HepG2 (cell line): Measurements from ENCODE around the gene RIPPLY1. TPM values are rescaled to one million over a fixed set of nuclear protein-coding genes. Genes with fewer than 3 reads are reported as not detected.

Experiments used
- ATAC-seq: fragments of 200-7000 bp; cut with Tn5 transposase; 3 replicates; pipeline ENCODE4 v1.9.1; 2020; ENCODE audit warnings: mild to moderate bottlenecking, moderate library complexity
- BruUV-seq: library from RNA; stranded (reverse); fragments of 400-500 nt; replicated peaks from 2 replicates; lab custom pipeline; 2021; lab: Mats Ljungman, UMichigan
- CTCF ChIA-PET: fragments of 300-600 bp; formaldehyde crosslinking; extraction: SDS; loops from one replicate; lab custom pipeline; 2021; ENCODE audit warnings: low total read pairs, inconsistent platforms, low intra/inter-chr PET ratio; lab: Yijun Ruan, JAX
- POLR2A ChIA-PET: fragments of 350-600 bp; sonication (Branson Sonifier 250); formaldehyde crosslinking; loops from one replicate; lab custom pipeline; 2020; ENCODE audit warnings: antibody characterized with exemption, inconsistent platforms; lab: Yijun Ruan, JAX
- DNase-seq: peaks from one replicate; pipeline ENCODE4 v3.0.0-alpha.2; 2015; ENCODE audit warnings: low spot score
- FAIRE-seq: peaks from 3 replicates; lab custom pipeline; 2011; peaks lifted over from hg19 to GRCh38; lab: Jason Lieb, UNC
- H2AFZ ChIP-seq: one replicate; pipeline ENCODE4 v1.6.1; 2011; ENCODE audit warnings: low read length, inconsistent platforms
- H3K27ac ChIP-seq: fragments of 300-600 bp; 3 replicates; pipeline ENCODE4 v1.8.0; 2011; ENCODE audit warnings: mixed run types, mild to moderate bottlenecking, mixed read lengths, low read length, inconsistent platforms; ENCODE audit not compliant: insufficient read depth; ENCODE audit errors: extremely low read length
- H3K27me3 ChIP-seq, 2 experiments: fragments of 200-600 bp in 1 of 2; 2 replicates in 1 of 2; 3 replicates in 1 of 2; pipeline versions ENCODE4 v1.6.0 to v1.8.0; 2011; ENCODE audit warnings: low read length in 2 of 2, mild to moderate bottlenecking in 2 of 2, moderate library complexity in 2 of 2, inconsistent platforms in 1 of 2; ENCODE audit not compliant: insufficient read depth in 2 of 2, control insufficient read depth in 1 of 2
- H3K36me3 ChIP-seq, 2 experiments: fragments of 200-600 bp in 1 of 2; replicated peaks in 1 of 2; 2 replicates in 1 of 2; 3 replicates in 1 of 2; pipeline versions ENCODE4 v1.5.1 to v1.8.0; 2011; ENCODE audit warnings: low read length in 2 of 2, inconsistent platforms in 1 of 2; ENCODE audit not compliant: insufficient read depth in 2 of 2, control insufficient read depth in 1 of 2
- H3K4me1 ChIP-seq: 2 replicates; pipeline ENCODE4 v1.5.1; 2012; ENCODE audit warnings: low read length, inconsistent platforms; ENCODE audit not compliant: insufficient read depth
- H3K4me2 ChIP-seq: 2 replicates; pipeline ENCODE4 v1.6.0; 2011; ENCODE audit warnings: low read depth, low read length, inconsistent platforms
- H3K4me3 ChIP-seq, 3 experiments: fragments of 200-600 bp in 1 of 3; sonication (generic), shearing (Covaris generic) in 1 of 3; replicated peaks in 1 of 3; 2 replicates each; pipeline ENCODE4 v1.5.1; 2011 to 2016; ENCODE audit warnings: low read length in 3 of 3, inconsistent platforms in 2 of 3, low read depth in 2 of 3, mild to moderate bottlenecking in 2 of 3, control low read depth in 1 of 3, mixed read lengths in 1 of 3; ENCODE audit not compliant: insufficient read depth in 1 of 3
- H3K79me2 ChIP-seq: one replicate; pipeline ENCODE4 v1.6.1; 2011; ENCODE audit warnings: low read length, inconsistent platforms; ENCODE audit not compliant: insufficient read depth
- H3K9ac ChIP-seq: 2 replicates; pipeline ENCODE4 v1.6.0; 2011; ENCODE audit warnings: mild to moderate bottlenecking, low read depth, low read length, inconsistent platforms; ENCODE audit not compliant: insufficient read depth
- H3K9me3 ChIP-seq: 2 replicates; pipeline ENCODE4 v1.5.1; 2012; ENCODE audit warnings: mild to moderate bottlenecking, low read length
- H4K20me1 ChIP-seq: 2 replicates; pipeline ENCODE4 v1.6.0; 2011; ENCODE audit warnings: inconsistent platforms, mild to moderate bottlenecking, low read length, moderate library complexity; ENCODE audit not compliant: insufficient read depth
- AHR ChIP-seq: IDR thresholded peaks from 2 replicates; pipeline ENCODE4 v1.6.1; 2018; ENCODE audit warnings: missing genetic modification reagents, missing compliant biosample characterization
- ARNT ChIP-seq: fragments of 450-650 bp; IDR thresholded peaks from 2 replicates; pipeline ENCODE4 v1.6.1; 2017
- ATF7-NPFF ChIP-seq: sonication (generic); formaldehyde crosslinking; IDR thresholded peaks from 2 replicates; pipeline ENCODE4 v1.8.1; 2023; ENCODE audit warnings: mild to moderate bottlenecking, low read depth, missing genetic modification reagents, moderate library complexity
- NR2F6 ChIP-seq, 2 experiments: IDR thresholded peaks; 2 replicates each; pipeline ENCODE4 v1.6.1; 2016; ENCODE audit warnings: antibody characterized with exemption in 1 of 2, mild to moderate bottlenecking in 1 of 2
- ONECUT2 ChIP-seq: sonication (generic); formaldehyde crosslinking; IDR thresholded peaks from 2 replicates; pipeline ENCODE4 v1.4.0; 2020; ENCODE audit warnings: missing genetic modification reagents
- PHF20 ChIP-seq: sonication (generic); formaldehyde crosslinking; IDR thresholded peaks from 2 replicates; pipeline ENCODE4 v1.5.0; 2020; ENCODE audit warnings: mild to moderate bottlenecking, missing genetic modification reagents
- TIGD3 ChIP-seq: sonication (generic); formaldehyde crosslinking; IDR thresholded peaks from 2 replicates; pipeline ENCODE4 v1.5.1; 2020; ENCODE audit warnings: mild to moderate bottlenecking, missing genetic modification reagents, borderline replicate concordance
- ZBTB1 ChIP-seq: sonication (generic); formaldehyde crosslinking; IDR thresholded peaks from 2 replicates; pipeline ENCODE4 v1.4.0; 2020; ENCODE audit warnings: missing genetic modification reagents, borderline replicate concordance
- ZFP36 ChIP-seq: fragments of 150-350 bp; IDR thresholded peaks from 2 replicates; pipeline ENCODE4 v1.6.1; 2018; ENCODE audit warnings: borderline replicate concordance, low read length, low read depth; ENCODE audit not compliant: partially characterized antibody
- ZFP62 ChIP-seq: sonication (generic); formaldehyde crosslinking; IDR thresholded peaks from 2 replicates; pipeline ENCODE4 v1.4.0; 2020; ENCODE audit warnings: missing genetic modification reagents
- ZHX1 ChIP-seq: sonication (generic); formaldehyde crosslinking; IDR thresholded peaks from 2 replicates; pipeline ENCODE4 v1.8.1; 2022; ENCODE audit warnings: low read depth, mild to moderate bottlenecking, missing genetic modification reagents
- ZNF543 ChIP-seq: sonication (generic); formaldehyde crosslinking; IDR thresholded peaks from 2 replicates; pipeline ENCODE4 v1.4.0; 2020; ENCODE audit warnings: mild to moderate bottlenecking, missing genetic modification reagents
- ZNF576 ChIP-seq: sonication (generic); formaldehyde crosslinking; IDR thresholded peaks from 2 replicates; pipeline ENCODE4 v1.4.0; 2020; ENCODE audit warnings: mild to moderate bottlenecking, missing genetic modification reagents
- ZNF713 ChIP-seq: sonication (generic); formaldehyde crosslinking; IDR thresholded peaks from 2 replicates; pipeline ENCODE4 v1.4.0; 2020; ENCODE audit warnings: mild to moderate bottlenecking, missing genetic modification reagents
- ZNF720 ChIP-seq: sonication (generic); formaldehyde crosslinking; IDR thresholded peaks from 2 replicates; pipeline ENCODE4 v1.4.0; 2020; ENCODE audit warnings: missing genetic modification reagents
- ZNF768 ChIP-seq: sonication (generic); formaldehyde crosslinking; IDR thresholded peaks from 2 replicates; pipeline ENCODE4 v1.4.0; 2020; ENCODE audit warnings: missing genetic modification reagents
- WGBS: methylation state at CpG from one replicate; pipeline ENCODE4 v1.1.6; 2017; ENCODE audit warnings: low lambda C conversion rate; 5-methylcytosine and 5-hydroxymethylcytosine counted together
- in situ Hi-C: cut with HindIII; loops from 2 replicates; pipeline ENCODE4 v1.10.0; 2017; ENCODE audit warnings: low pct_unique_long_range_greater_than_20kb; ENCODE audit not compliant: extremely low pct_ligation_motif_present
- intact Hi-C: fragments of 100-400 bp; cut with micrococcal nuclease; formaldehyde crosslinking; loops from one replicate; pipeline ENCODE4 v1.10.0; 2022; ENCODE audit not compliant: unreplicated experiment
- polyA plus RNA-seq, 8 experiments: library from polyadenylated mRNA; depleted of rRNA in 3 of 8; stranded (reverse) in 7 of 8; unstranded in 1 of 8; fragments of >200 nt; fragmentation: Illumina TruSeq in 4 of 8; extraction: Trizol in 4 of 8; gene quantifications; 2 replicates each; pipeline versions ENCODE4 v1.2.1 to v1.2.3, GENCODE V29; 2011 to 2016; ENCODE audit warnings: low read depth in 4 of 8, missing spikeins in 1 of 8, mixed read lengths in 1 of 8; ENCODE audit not compliant: insufficient read depth in 1 of 8
- total RNA-seq, 5 experiments: library from RNA; depleted of rRNA; stranded (reverse); fragments of >200 nt; fragmentation: Illumina TruSeq; extraction: Trizol; gene quantifications; 2 replicates each; pipeline ENCODE4 v1.2.3, GENCODE V29; 2016; ENCODE audit warnings: low read depth in 1 of 5
- TF ChIP-seq, protein P1 (sequence below): sonication (generic); formaldehyde crosslinking; IDR thresholded peaks from 2 replicates; pipeline ENCODE4 v1.5.1; 2020; ENCODE audit warnings: mild to moderate bottlenecking, missing genetic modification reagents, moderate library complexity

RIPPLY1 gene
- total and polyA plus RNA-seq, 2 of the 13 experiments (the other 11 are each of a cell fraction or from before 2014, with no cell fraction given) = 0.41 to 0.49 TPM

DNA sequence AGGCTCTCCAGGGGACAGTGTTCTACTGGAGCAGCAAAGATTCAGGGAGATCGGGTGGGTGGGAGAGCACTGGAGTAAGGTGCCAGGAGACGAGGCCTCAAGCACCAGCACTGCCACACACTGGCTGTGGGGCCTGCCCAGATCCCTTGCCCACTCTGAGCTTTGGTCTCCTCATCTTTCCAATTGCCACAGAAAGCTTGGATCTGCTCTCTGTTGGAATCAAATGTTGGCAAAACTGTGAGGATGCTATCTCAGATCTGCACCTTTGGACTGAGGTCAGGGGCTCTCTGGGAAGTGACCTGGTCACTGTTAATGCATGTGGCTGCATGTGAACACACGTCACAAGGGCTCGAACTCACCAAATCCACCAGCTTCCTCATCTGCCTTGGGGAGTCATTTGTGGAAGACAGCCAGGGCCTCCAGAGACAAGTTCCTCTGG is 1.3 kb downstream of the RIPPLY1 start:
- peak overlapping the region; percentile 87 for H3K27ac ChIP-seq
- no peak for FAIRE-seq
- H2AFZ ChIP-seq = no peak overlapping the region
- BruUV-seq = no TSS peak
- CTCF ChIA-PET = no interaction called here
- no peaks in the 10 kb centered on the region for H3K79me2 ChIP-seq
- no peaks in the 10 kb centered on the region for H3K36me3 ChIP-seq
- peak; percentile 18 for DNase-seq
- WGBS = no CpG with 5 or more reads among the region's 4 CpGs
- no peaks in the 10 kb centered on the region for H4K20me1 ChIP-seq
- POLR2A ChIA-PET = interaction anchor here (1.0 to 5.1 kb wide), 11 partner anchors 15 to 65 kb away, joined by 3 to 76 read pairs (median 5); no protein-coding TSS in a partner anchor
- peak overlapping the region; percentile 54 for H3K4me2 ChIP-seq
- H3K27me3 ChIP-seq = no peaks in the 10 kb centered on the region
- H3K4me3 ChIP-seq = peak overlapping the region in 1 of 3 experiments; percentile 18; a peak in 1 of 6 replicates
- peak; percentile 22 for ATAC-seq
- H3K4me1 ChIP-seq = peaks cover 81% of the 10 kb centered on the region
- no peaks in the 10 kb centered on the region for H3K9me3 ChIP-seq
- intact Hi-C loops = no loop called here
- peak overlapping the region; percentile 43; the same call in 1 of the 2 replicates for H3K9ac ChIP-seq
- in situ Hi-C loops = loop anchor here (5.0 kb wide), 1 partner anchor 61 kb away; no protein-coding TSS in a partner anchor
- TF ChIP-seq TIGD3 (CRISPR knock-in tag) (no peak), ZNF713 (CRISPR knock-in tag) (no peak), ONECUT2 (CRISPR knock-in tag) (no peak), ZBTB1 (CRISPR knock-in tag) (no peak), ARNT (no peak), ATF7-NPFF (CRISPR knock-in tag) (no peak), ZNF768 (peak; percentile 62; the same call in 1 of the 2 replicates), AHR (CRISPR knock-in tag) (no peak), ZNF543 (CRISPR knock-in tag) (0 out of 2 replicates have a peak, but pooled peaks have one; percentile 35), ZHX1 (CRISPR knock-in tag) (no peak), NR2F6 (IDR thresholded peaks at IDR 0.05) (peak; percentile 3; the same call in 1 of the 2 replicates), NR2F6 (CRISPR knock-in tag; IDR thresholded peaks at IDR 0.05) (no peak), ZFP36 (no peak), ZNF720 (CRISPR knock-in tag) (no peak), PHF20 (CRISPR knock-in tag) (no peak), ZFP62 (CRISPR knock-in tag) (no peak), ZNF576 (no peak)
- TF ChIP-seq, protein P1, sequence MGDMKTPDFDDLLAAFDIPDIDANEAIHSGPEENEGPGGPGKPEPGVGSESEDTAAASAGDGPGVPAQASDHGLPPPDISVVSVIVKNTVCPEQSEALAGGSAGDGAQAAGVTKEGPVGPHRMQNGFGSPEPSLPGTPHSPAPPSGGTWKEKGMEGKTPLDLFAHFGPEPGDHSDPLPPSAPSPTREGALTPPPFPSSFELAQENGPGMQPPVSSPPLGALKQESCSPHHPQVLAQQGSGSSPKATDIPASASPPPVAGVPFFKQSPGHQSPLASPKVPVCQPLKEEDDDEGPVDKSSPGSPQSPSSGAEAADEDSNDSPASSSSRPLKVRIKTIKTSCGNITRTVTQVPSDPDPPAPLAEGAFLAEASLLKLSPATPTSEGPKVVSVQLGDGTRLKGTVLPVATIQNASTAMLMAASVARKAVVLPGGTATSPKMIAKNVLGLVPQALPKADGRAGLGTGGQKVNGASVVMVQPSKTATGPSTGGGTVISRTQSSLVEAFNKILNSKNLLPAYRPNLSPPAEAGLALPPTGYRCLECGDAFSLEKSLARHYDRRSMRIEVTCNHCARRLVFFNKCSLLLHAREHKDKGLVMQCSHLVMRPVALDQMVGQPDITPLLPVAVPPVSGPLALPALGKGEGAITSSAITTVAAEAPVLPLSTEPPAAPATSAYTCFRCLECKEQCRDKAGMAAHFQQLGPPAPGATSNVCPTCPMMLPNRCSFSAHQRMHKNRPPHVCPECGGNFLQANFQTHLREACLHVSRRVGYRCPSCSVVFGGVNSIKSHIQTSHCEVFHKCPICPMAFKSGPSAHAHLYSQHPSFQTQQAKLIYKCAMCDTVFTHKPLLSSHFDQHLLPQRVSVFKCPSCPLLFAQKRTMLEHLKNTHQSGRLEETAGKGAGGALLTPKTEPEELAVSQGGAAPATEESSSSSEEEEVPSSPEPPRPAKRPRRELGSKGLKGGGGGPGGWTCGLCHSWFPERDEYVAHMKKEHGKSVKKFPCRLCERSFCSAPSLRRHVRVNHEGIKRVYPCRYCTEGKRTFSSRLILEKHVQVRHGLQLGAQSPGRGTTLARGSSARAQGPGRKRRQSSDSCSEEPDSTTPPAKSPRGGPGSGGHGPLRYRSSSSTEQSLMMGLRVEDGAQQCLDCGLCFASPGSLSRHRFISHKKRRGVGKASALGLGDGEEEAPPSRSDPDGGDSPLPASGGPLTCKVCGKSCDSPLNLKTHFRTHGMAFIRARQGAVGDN (CRISPR knock-in tag) = peak; percentile 40; the same call in 1 of the 2 replicates
